H9 (cell line): Measurements from ENCODE around the gene CBLB. TPM values are rescaled to one million over a fixed set of nuclear protein-coding genes. Genes with fewer than 3 reads are reported as not detected.
"Not testable (repeated sequence)": the region's sequence is repeated elsewhere in the genome, so short reads cannot be mapped to it uniquely, and the experiment has no call there.

ENCODE experiments used
- DNase-seq: peaks from one replicate; pipeline ENCODE4 v3.0.0-alpha.2; 2017
- H2AFZ ChIP-seq: one replicate; pipeline ENCODE4 v1.6.1; 2013; ENCODE audit warnings: mild to moderate bottlenecking, low read length, control low read depth, moderate library complexity
- H2AK5ac ChIP-seq: 2 replicates; pipeline ENCODE4 v1.6.1; 2013; ENCODE audit warnings: low read length, control low read depth, mixed read lengths; ENCODE audit not compliant: insufficient read length
- H2BK120ac ChIP-seq: one replicate; pipeline ENCODE4 v1.6.1; 2013; ENCODE audit warnings: low read depth, mild to moderate bottlenecking, low read length, control low read depth, inconsistent platforms; ENCODE audit not compliant: poor library complexity, severe bottlenecking
- H2BK12ac ChIP-seq: 2 replicates; pipeline ENCODE4 v1.6.1; 2013; ENCODE audit warnings: low read length, control low read depth, mixed read lengths, low read depth; ENCODE audit not compliant: insufficient read length
- H2BK15ac ChIP-seq: 2 replicates; pipeline ENCODE4 v1.6.1; 2013; ENCODE audit warnings: low read depth, low read length, control low read depth
- H2BK20ac ChIP-seq: one replicate; pipeline ENCODE4 v1.6.1; 2013; ENCODE audit warnings: low read depth, mild to moderate bottlenecking, low read length, control low read depth, inconsistent platforms; ENCODE audit not compliant: poor library complexity, severe bottlenecking
- H2BK5ac ChIP-seq: 2 replicates; pipeline ENCODE4 v1.6.1; 2013; ENCODE audit warnings: low read length, control low read depth, mixed read lengths; ENCODE audit not compliant: insufficient read length
- H3K14ac ChIP-seq: 2 replicates; pipeline ENCODE4 v1.6.1; 2013; ENCODE audit warnings: low read length, control low read depth; ENCODE audit not compliant: insufficient read depth
- H3K18ac ChIP-seq: 2 replicates; pipeline ENCODE4 v1.6.1; 2013; ENCODE audit warnings: low read depth, mild to moderate bottlenecking, mixed read lengths, low read length, control low read depth; ENCODE audit not compliant: insufficient read length
- H3K23ac ChIP-seq: 2 replicates; pipeline ENCODE4 v1.6.1; 2013; ENCODE audit warnings: low read length, control low read depth, mixed read lengths, low read depth; ENCODE audit not compliant: insufficient read length
- H3K23me2 ChIP-seq: 2 replicates; pipeline ENCODE4 v1.6.1; 2013; ENCODE audit warnings: low read depth, mild to moderate bottlenecking, mixed read lengths, low read length, control low read depth; ENCODE audit not compliant: insufficient read length, poor library complexity, severe bottlenecking
- H3K27ac ChIP-seq: 2 replicates; pipeline ENCODE4 v1.5.1; 2013; ENCODE audit warnings: low read length, control low read depth, mixed read lengths, low read depth; ENCODE audit not compliant: insufficient read length
- H3K27me3 ChIP-seq: 2 replicates; pipeline ENCODE4 v1.6.1; 2013; ENCODE audit warnings: low read length, control low read depth, inconsistent platforms; ENCODE audit not compliant: insufficient read depth
- H3K4ac ChIP-seq: 2 replicates; pipeline ENCODE4 v1.6.1; 2013; ENCODE audit warnings: low read depth, mild to moderate bottlenecking, control low read depth, inconsistent platforms, low read length, moderate library complexity
- H3K4me1 ChIP-seq: 2 replicates; pipeline ENCODE4 v1.6.1; 2013; ENCODE audit warnings: low read length, control low read depth, inconsistent platforms; ENCODE audit not compliant: insufficient read depth
- H3K4me2 ChIP-seq: 2 replicates; pipeline ENCODE4 v1.6.1; 2013; ENCODE audit warnings: low read length, control low read depth, mixed read lengths; ENCODE audit not compliant: insufficient read length, insufficient read depth
- H3K56ac ChIP-seq: 2 replicates; pipeline ENCODE4 v1.6.1; 2013; ENCODE audit warnings: low read depth, mild to moderate bottlenecking, mixed read lengths, low read length, control low read depth; ENCODE audit not compliant: insufficient read length
- H3K79me1 ChIP-seq: 2 replicates; pipeline ENCODE4 v1.6.1; 2013; ENCODE audit warnings: low read depth, mild to moderate bottlenecking, moderate library complexity, low read length, control low read depth, inconsistent platforms; ENCODE audit not compliant: insufficient read depth, poor library complexity, severe bottlenecking
- H3K79me2 ChIP-seq: 2 replicates; pipeline ENCODE4 v1.6.1; 2013; ENCODE audit warnings: low read length, control low read depth, inconsistent platforms; ENCODE audit not compliant: insufficient read depth
- H3K9ac ChIP-seq: 2 replicates; pipeline ENCODE4 v1.6.1; 2013; ENCODE audit warnings: low read length, control low read depth, mixed read lengths; ENCODE audit not compliant: insufficient read length; ENCODE audit errors: extremely low read depth
- H3K9me3 ChIP-seq: one replicate; pipeline ENCODE4 v1.6.1; 2013; ENCODE audit warnings: low read depth, low read length, inconsistent platforms; ENCODE audit not compliant: control insufficient read depth
- H3T11ph ChIP-seq: one replicate; pipeline ENCODE4 v1.6.1; 2013; ENCODE audit warnings: mild to moderate bottlenecking, low read length, control low read depth, inconsistent platforms
- H4K20me1 ChIP-seq: one replicate; pipeline ENCODE4 v1.6.1; 2013; ENCODE audit not compliant: control insufficient read depth, insufficient read length, insufficient read depth
- H4K5ac ChIP-seq: 2 replicates; pipeline ENCODE4 v1.6.1; 2013; ENCODE audit warnings: low read depth, mild to moderate bottlenecking, mixed read lengths, low read length, control low read depth; ENCODE audit not compliant: insufficient read length
- H4K8ac ChIP-seq: replicated peaks from 2 replicates; pipeline ENCODE4 v1.6.1; 2013; ENCODE audit warnings: low read length, control low read depth, mixed read lengths, low read depth; ENCODE audit not compliant: insufficient read length
- H4K91ac ChIP-seq: 2 replicates; pipeline ENCODE4 v1.6.1; 2013; ENCODE audit warnings: low read depth, mild to moderate bottlenecking, moderate library complexity, mixed read lengths, low read length, control low read depth; ENCODE audit not compliant: insufficient read length
- H3K27ac Mint-ChIP-seq, 3 experiments: 2 replicates in 2 of 3; 3 replicates in 1 of 3; pipeline ENCODE4 v1.8.0; 2020 to 2021; ENCODE audit warnings: mixed read lengths in 3 of 3, mild to moderate bottlenecking in 1 of 3, moderate library complexity in 1 of 3
- H3K27me3 Mint-ChIP-seq: 2 replicates; pipeline ENCODE4 v1.8.0; 2021; ENCODE audit warnings: low read depth, mild to moderate bottlenecking, moderate library complexity, mixed read lengths
- H3K36me3 Mint-ChIP-seq, 3 experiments: 2 replicates in 2 of 3; 3 replicates in 1 of 3; pipeline ENCODE4 v1.8.0; 2020 to 2021; ENCODE audit warnings: low read depth in 3 of 3, mixed read lengths in 3 of 3; ENCODE audit not compliant: insufficient read depth in 1 of 3
- H3K4me1 Mint-ChIP-seq, 2 experiments: 2 replicates each; pipeline ENCODE4 v1.8.0; 2020; ENCODE audit warnings: mixed read lengths in 2 of 2
- H3K4me3 Mint-ChIP-seq, 2 experiments: 2 replicates in 1 of 2; 3 replicates in 1 of 2; pipeline ENCODE4 v1.8.0; 2020 to 2021; ENCODE audit warnings: mild to moderate bottlenecking in 2 of 2, mixed read lengths in 2 of 2, moderate library complexity in 1 of 2
- H3K9me3 Mint-ChIP-seq, 2 experiments: 2 replicates in 1 of 2; 3 replicates in 1 of 2; pipeline ENCODE4 v1.8.0; 2020; ENCODE audit warnings: mild to moderate bottlenecking in 2 of 2, mixed read lengths in 2 of 2, moderate library complexity in 1 of 2
- CTCF ChIP-seq: fragments of 200-600 bp; sonication (generic); conservative IDR thresholded peaks from 3 replicates; pipeline ENCODE4 v1.8.0; 2021; ENCODE audit warnings: antibody characterized with exemption, mild to moderate bottlenecking
- WGBS: extraction: QIAGEN DNeasy Blood & Tissue Kit; methylation state at CpG from one replicate; pipeline ENCODE4 v1.1.7; 2013; ENCODE audit warnings: missing lambda C conversion rate, low lambda C conversion rate, mixed read lengths; ENCODE audit not compliant: insufficient read length; ENCODE audit errors: extremely low coverage; 5-methylcytosine and 5-hydroxymethylcytosine counted together
- total RNA-seq: library from RNA; stranded (reverse); gene quantifications from 2 replicates; pipeline ENCODE4 v1.2.1, GENCODE V29; 2021

Gene CBLB
- total RNA-seq, 1 experiment from 2014 or later: 25.7 TPM

- Histone ChIP-seq H3K4me1 (no peaks in the 10 kb centered on the region), H2AFZ (no peak overlapping the region), H4K5ac (no peak overlapping the region), H3K56ac (no peak overlapping the region), H2BK5ac (no peak overlapping the region), H3K23ac (no peak overlapping the region), H4K8ac (no peak overlapping the region), H3K9ac (no peak overlapping the region), H3K27ac (no peak overlapping the region), H4K91ac (no peak overlapping the region), H3K18ac (no peak overlapping the region), H2BK20ac (no peak overlapping the region), H2BK12ac (no peak overlapping the region), H3T11ph (no peak overlapping the region), H2BK15ac (no peak overlapping the region), H3K79me1 (no peaks in the 10 kb centered on the region), H3K27me3 (no peaks in the 10 kb centered on the region), H2BK120ac (no peak overlapping the region), H2AK5ac (no peak overlapping the region), H3K4ac (no peak overlapping the region), H3K79me2 (no peaks in the 10 kb centered on the region), H3K14ac (no peak overlapping the region), H3K9me3 (no peaks in the 10 kb centered on the region), H4K20me1 (no peaks in the 10 kb centered on the region), H3K4me2 (no peak overlapping the region), H3K23me2 (no peaks in the 10 kb centered on the region)
- peaks cover 4 to 6% of the 10 kb centered on the region in 2 experiments; a peak in 3 of 5 replicates for H3K9me3 Mint-ChIP-seq
- H3K36me3 Mint-ChIP-seq: peaks cover 9 to 20% (median 15%) of the 10 kb centered on the region in 3 experiments
- no CpG with 5 or more reads among the region's 2 CpGs for WGBS
- H3K27me3 Mint-ChIP-seq: no peaks in the 10 kb centered on the region
- no peak for DNase-seq
- H3K4me3 Mint-ChIP-seq: no peak overlapping the region
- no peak for TF ChIP-seq CTCF
- H3K27ac Mint-ChIP-seq: peak overlapping the region in 1 of 3 experiments; percentile 15; a peak in 3 of 7 replicates
- H3K4me1 Mint-ChIP-seq: peaks cover 15 to 18% of the 10 kb centered on the region in 2 experiments
These were observed 52.0 kb downstream of the CBLB start for GRCh38 chr3:105816833-105817232.

DNA sequence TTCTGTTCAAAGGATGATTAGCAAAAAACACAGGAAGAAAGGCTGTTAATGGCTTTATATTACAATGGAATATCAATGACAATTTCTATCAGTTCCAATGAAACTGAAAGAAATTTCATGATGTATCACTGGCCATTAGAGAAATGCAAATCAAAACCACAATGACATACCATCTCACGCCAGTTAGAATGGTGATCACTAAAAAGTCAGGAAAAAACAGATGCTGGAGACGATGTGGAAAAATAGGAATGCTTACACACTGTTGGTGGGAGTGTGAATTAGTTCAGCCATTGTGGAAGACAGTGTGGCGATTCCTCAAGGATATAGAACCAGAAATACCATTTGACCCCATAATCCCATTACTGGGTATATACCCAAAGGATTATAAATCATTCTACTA, 53.5 kb downstream of the CBLB start:
- not testable (repeated sequence) for H3K9me3 Mint-ChIP-seq, H3K4me2 ChIP-seq, H4K91ac ChIP-seq, H3K9me3 ChIP-seq, H3K79me1 ChIP-seq, H3K4ac ChIP-seq, H2AK5ac ChIP-seq, H3K18ac ChIP-seq, H2BK12ac ChIP-seq, H3K14ac ChIP-seq, H2BK15ac ChIP-seq, H4K8ac ChIP-seq, H2BK5ac ChIP-seq, H3K27ac ChIP-seq, H2AFZ ChIP-seq, H3K56ac ChIP-seq, DNase-seq, H3K9ac ChIP-seq, H4K5ac ChIP-seq, H3T11ph ChIP-seq, H3K27me3 ChIP-seq, H2BK20ac ChIP-seq, H3K4me1 ChIP-seq, H3K27ac Mint-ChIP-seq, H3K4me3 Mint-ChIP-seq, H3K27me3 Mint-ChIP-seq, H3K23me2 ChIP-seq, H4K20me1 ChIP-seq, H3K79me2 ChIP-seq, H2BK120ac ChIP-seq, H3K23ac ChIP-seq
- no CpG with 5 or more reads among the region's 3 CpGs for WGBS
- Mint-ChIP-seq H3K36me3 (peaks cover 8 to 17% (median 12%) of the 10 kb centered on the region in 3 experiments; a peak in 6 of 7 replicates), H3K4me1 (peaks cover 20 to 23% of the 10 kb centered on the region in 2 experiments)
